Inflammatory macrophage treated with lipopolysaccharide for 1 hour (primary cell): ENCODE results near the gene IFFO2.
"Not testable (repeated sequence)": the region's sequence is repeated elsewhere in the genome, so short reads cannot be mapped to it uniquely, and the experiment has no call there.

Experiments
- DNase-seq, 2 donors: peaks; one replicate each; pipeline ENCODE4 v3.0.0-alpha.2; 2020 to 2022

The IFFO2 gene

GRCh38 chr1:18871401-18872070 is 84.9 kb downstream of the IFFO2 start:
- no peak for DNase-seq

- DNase-seq: peak in 1 of 2 donors; percentile 3
Measured at GRCh38 chr1:18870957-18871356, 85.5 kb downstream of the IFFO2 start.

- not testable (repeated sequence) for DNase-seq
Measured at GRCh38 chr1:18870595-18870865, 85.9 kb downstream of the IFFO2 start.

GRCh38 chr1:18869847-18870594 is 86.5 kb downstream of the IFFO2 start:
- no peak for DNase-seq

GRCh38 chr1:18868801-18869424 is 87.6 kb downstream of the IFFO2 start:
- no peak for DNase-seq

- DNase-seq: no peak
Measured at GRCh38 chr1:18868354-18868753, 88.1 kb downstream of the IFFO2 start.

GRCh38 chr1:18866846-18867245 is 89.6 kb downstream of the IFFO2 start:
- no peak for DNase-seq

- DNase-seq: no peak
Measured at GRCh38 chr1:18866314-18866713, 90.2 kb downstream of the IFFO2 start.

- no peak for DNase-seq
Measured at GRCh38 chr1:18865176-18865575, 91.3 kb downstream of the IFFO2 start.

GRCh38 chr1:18861590-18861989 is 94.9 kb downstream of the IFFO2 start:
- no peak for DNase-seq

GRCh38 chr1:18861082-18861481 is 95.4 kb downstream of the IFFO2 start:
- no peak for DNase-seq

- DNase-seq: no peak
Measured at GRCh38 chr1:18859560-18859959, 96.9 kb downstream of the IFFO2 start, which contains the start of gene TAS1R2. TAS1R2 (minus strand) TSS chr1:18859660; CDS start chr1:18859660, 0 bp downstream.

GRCh38 chr1:18858070-18858688 is 98.3 kb downstream of the IFFO2 start:
- DNase-seq: no peak

GRCh38 chr1:18856435-18856834 is 100.0 kb downstream of the IFFO2 start:
- DNase-seq: no peak

- DNase-seq: no peak
Measured at GRCh38 chr1:18855573-18855972, 100.9 kb downstream of the IFFO2 start.

- no peak for DNase-seq
Measured at GRCh38 chr1:18854331-18855025, 102.0 kb downstream of the IFFO2 start.
